Measurements from ENCODE around the gene RABGAP1L.

RABGAP1L gene

DNA sequence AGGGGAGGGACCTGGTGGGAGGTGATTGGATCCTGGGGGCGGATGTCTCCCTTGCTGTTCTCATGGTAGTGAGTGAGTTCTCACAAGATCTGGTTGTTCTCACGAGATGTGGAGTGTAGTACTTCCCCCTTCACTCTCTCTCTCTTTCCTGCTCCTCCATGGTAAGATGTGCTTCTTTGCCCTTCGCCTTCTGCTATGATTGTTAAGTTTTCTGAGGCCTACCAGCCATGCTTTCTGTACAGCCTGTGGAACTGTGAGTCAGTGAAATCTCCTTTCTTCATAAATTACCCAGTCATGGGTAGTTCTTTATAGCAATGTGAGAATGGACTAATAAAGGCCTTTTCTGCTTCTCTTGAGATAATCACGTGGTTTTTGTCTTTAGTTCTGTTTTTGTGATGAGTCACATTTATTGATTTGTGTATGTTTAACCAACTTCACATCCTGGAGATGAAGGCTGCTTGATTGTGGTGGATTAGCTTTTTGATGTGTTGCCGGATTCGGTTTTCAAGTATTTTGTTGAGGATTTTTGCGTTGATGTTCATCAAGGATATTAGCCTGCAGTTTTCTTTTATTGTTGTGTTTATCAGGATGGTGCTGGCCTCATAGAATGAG, 45.5 kb downstream of the RABGAP1L start:
- DNase-seq = no peak

DNA sequence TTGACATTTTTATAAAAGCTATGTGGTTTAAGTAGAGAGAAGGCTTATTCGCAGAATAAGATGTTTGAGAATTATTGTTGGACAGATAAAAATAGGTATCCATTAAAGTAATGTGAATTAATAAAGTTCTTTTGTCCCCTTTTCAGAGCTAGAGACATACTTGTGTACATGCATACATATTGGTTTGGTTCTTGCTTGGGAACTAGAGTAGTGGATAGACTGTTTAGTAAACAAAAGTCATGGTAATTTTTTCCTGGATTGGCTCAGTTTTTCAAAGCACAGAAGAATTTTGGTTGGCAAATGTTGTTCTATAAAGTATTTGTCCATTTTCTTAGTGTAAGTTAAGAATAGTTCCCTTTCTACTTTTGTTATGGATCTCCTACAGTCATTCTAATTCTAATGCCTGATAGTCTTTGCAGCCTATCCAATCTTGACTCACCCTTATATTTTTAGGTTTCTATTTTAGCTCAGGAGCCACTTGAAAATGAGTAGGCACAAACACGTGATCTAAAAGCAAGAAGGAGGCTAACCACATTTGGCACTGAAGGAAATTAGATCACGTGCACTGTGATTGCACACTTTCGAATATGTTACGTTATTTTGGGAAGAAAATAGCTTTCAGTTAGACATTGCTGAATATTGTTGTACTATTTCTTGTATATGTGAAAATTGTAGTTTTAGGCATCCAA, 47.0 kb downstream of the RABGAP1L start:
- no peak for DNase-seq

DNA sequence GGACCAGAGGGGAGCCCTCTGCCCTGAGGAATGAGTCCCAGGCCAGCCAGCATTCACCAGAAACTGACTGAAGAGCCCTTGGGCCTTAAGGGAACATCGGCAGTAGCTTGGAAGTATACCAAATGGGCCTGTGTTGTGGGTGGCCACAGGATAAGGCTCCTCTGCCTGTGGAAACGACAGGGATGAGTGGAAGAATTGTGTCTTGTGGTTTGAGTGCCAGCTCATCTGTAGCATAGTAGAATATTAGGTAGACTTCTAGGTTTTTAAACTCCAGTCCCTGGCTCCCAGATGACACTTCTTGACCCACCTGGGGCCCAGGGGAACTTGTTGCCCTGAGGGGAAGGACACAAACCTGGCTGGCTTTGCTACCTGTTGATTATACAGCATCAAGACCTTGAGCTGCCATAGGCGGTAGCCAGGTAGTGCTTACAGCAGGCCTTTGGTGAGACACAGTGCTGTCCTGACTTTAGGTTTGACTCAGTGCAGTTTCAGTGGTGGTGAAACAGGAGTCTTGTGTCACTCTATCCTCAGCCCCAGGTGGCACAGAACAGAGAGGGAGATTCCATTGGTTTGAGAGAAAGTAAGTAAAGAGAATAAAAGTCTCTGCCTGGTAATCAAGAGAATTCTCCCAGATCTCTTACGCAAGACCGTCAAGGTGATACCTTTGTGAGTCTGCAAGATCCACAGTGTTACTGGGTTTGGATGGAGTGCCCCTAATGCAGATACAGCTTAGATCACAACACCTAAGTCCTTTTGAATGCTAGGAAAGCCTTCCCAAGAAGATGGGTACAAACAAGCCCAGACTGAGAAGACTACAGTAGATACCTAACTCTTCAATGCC, 50.2 kb downstream of the RABGAP1L start:
- no peak for DNase-seq

DNA sequence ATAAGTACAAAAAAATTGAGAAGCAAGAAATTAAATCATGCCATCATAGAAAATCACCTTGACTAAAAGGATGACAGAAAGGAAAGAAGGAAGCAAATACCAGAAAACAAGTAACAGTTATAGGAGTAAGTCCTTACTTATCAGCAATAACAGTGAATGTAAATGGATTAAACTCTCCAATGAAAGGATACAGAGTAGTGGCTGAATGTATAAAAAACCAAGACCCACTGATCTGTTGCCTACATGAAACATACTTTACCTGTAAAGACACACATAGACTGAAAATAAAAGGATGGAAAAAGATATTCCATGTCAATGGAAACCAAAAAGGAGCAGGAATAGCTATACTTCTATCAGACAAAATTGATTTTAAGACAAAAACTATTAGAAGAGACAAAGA, 52.2 kb downstream of the RABGAP1L start:
- DNase-seq = no peak

DNA sequence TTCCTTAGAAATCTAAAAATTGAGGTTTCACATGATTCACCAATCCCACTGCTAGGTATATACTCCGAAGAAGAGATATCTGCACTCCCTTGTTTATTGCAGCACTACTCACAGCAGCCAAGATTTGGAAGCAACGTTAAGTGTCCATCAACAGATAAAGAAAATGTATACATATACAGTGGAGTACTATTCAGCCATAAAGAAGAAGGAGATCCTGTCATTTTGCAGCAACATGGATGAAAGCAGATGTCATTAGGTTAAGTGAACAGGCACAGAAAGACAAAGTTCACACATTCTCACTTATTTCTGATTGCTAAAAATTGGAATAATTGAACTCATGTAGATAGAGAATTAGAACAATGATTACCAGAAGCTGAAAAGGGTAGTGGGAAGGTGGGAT, 56.4 kb downstream of the RABGAP1L start:
- DNase-seq = no peak

DNA sequence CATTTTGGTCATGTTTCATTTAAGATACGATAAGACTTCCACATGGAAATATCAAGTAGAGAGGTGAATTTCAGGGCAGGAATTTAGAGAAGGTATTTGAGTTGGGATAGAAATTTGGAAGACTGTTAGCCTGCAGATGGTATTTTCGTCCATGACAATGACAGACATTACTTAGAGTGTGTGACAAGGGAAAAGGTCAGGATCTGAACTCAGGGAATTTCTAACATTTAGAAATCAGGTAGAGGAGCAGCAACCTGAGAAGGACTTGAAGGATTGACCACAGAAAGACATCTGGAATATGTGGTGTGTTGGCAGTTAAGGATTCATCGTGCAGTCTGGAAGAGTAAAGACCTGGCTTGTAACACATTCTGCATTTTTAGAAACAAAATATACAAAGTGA, 57.9 kb downstream of the RABGAP1L start:
- DNase-seq = no peak

DNA sequence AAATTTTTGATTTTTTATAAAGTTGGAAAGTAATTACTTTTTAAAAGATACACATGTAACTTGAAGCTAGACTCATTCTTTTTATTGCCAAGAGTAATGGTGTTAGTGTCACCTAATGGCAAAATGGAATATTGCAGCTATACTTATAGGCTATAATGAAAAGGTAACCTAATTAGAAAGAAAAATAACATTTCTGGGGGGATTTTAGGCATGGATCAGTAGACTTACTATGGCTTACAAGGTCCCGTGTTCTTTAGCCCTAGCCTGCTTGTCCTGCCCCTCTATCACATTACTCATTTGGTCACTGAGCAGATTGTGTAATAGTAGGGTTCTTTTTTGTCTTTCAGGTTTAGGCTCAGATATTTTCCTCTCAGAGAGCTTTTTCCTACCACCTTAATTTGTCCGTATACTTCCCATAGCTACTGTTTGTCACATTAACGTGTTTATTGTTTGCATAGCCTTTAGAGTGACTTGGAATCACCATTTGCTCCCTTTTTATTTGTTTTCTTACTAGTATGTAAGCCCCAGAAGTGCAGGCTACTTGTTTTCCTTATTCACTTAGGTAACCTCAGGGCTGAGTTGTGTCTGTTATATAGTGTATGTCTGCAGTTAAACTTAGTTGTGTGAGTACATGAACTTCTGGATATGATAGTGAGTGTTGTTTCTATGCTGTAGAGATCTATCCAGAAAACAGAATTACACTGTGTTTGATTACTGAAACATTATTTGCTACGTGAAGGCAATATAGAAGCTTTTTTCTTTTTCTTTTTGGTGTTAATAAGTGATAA, 58.7 kb downstream of the RABGAP1L start:
- DNase-seq = peak in 1 of 2 experiments; percentile 47

DNA sequence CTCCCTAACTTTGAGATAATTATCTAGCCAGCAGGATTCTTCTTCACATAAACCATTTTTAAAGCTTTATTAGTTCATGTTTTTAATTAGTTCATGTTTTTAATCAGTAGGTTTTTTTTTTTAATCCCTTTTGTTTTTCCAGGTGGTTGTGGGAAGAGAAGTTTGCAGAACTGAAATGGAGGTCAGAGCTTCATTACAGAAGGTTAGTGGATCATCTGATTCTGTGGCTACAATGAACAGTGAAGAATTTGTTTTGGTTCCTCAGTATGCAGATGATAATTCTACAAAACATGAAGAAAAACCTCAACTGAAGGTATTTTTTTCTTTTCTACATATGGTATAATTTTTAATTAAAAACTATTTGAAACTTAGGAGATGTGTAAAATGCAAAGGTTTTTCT, 59.7 kb downstream of the RABGAP1L start:
- no peak for DNase-seq

DNA sequence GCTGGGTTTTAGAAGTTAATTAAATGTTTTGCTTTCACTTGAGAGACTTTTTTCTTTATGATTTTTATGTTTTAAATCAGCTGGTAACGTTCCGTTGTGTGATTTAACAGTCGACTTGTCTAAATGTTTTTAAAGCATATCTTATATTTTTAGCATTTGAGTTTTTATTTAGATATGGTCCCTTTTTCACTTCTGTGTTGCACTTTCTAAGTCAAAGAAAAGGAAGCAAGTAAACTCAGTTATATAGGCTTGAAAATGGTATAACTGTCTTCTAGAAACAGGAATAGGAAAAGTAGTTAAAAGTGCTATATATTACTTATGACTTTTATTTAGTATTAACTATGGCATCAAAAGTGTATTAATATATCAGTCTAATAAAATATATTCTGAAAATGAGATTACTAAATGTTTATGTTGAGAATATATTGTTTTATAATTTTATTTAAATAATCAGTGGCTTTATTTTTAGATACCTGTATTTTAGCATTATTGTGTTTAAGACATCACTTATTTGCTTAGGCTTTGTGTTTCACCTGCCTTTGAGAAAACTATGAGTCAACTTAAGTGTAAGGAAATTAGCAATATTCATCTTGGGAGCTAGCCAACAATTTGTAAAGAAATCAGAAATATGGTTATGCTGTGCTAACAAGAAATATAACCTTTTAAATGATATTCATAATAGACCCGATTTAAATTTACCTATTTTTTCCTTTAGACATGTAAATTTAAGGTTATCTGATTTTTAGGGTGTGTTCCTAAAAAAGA, 60.5 kb downstream of the RABGAP1L start:
- DNase-seq = no peak

DNA sequence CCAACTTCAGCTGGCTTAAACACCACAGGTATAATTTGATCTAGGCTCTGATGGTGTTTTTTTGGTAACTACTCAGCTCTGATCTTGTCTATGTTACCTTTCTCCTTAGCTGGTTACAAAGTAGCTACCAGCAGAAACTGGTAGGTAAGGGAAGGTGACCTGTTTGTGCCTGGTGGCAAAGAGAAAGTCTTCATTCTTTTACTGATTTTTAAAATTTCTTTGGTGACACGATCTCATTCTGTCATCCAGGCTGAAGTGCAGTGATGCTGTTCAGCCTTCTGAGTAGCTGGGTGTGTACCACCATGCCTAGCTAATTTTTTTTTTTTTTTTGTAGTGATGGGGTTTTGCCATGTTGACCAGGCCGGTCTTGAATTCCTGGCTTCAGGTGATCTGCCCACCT, 62.4 kb downstream of the RABGAP1L start:
- DNase-seq = no peak

DNA sequence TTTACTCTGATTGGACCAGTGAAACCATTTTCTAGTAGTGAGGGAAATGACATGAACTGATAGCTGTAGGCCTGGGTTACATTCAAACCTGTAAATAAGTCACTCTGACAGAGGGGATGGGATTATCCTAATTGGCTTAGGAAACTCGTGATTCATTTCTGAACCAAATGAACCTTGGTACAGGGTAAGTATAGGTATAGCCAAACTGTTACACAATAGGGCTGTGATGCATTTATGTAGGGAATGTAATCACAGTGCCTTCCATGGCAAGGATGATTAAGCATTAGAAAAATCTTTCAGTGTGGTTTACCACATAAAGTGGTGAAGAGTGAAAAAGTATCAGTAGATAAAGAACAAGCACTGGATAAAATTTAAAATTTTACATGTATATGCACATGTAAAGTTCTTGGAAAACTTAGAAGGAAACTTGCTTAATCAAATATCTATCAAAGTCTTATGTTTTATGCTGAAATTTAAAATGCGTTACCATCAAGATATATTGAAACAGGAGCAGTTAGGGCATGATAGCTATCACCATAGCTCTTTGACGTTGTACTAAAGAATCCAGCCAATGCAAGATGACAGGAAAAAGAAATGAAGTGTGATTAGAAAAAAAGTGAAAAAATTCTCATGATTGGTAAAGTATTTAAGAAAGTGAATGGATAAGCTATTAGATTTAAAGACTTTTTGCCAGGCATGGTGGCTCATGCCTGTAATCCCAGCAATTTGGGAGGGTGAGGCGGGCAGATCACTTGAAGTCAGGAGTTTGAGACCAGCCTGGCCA, 63.0 kb downstream of the RABGAP1L start:
- no peak for DNase-seq

DNA sequence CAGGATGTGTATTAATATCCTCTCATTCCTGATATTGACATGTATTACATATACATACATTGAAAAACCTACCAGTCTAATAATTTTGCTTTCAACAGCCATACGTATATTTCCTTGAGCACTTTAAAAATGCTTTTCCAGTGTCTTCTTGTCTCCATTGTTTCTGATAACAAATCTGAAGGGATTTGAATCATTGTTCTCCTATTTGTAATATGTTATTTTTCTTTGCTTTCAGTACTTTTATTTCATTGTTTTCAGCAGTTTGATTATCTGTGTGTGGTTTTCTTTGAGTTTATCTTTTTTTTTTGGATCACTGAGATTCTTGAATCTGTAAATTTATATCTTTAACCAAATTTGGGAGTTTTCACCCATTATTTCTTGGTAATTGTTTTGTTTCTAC, 65.3 kb downstream of the RABGAP1L start:
- no peak for DNase-seq

DNA sequence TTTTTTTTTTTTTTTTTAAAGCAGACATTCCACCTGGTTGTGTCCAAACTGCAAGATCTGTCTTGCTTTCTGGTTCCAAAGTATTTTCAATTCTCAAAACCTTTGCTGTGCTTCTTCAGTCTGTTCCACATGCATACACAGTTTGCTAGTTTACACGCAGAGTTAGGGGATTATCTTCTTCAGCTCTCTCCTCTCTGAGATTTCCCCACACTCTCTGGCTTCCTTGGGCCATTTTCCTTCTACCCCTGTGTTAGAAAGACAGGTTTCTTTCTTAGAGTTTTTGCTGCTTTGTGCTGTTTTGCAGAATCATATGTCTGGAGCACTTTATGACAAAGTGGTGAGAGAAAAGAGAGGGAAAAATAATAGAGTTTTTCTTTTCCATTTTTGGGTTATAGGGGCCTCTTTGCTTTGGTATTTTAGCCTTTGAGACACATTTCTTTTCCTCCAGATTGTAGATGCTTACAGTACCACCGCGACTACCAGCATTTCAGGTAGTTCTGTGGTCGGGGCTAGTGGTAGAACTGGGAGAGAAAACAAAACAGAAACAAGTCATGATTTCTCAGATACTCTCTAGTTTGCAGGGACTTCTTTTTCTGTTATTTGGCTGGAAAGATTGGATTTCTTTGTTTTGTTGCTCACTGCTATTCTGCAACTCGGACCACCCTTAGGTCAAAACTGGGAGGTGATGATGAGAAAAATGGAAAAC, 66.3 kb downstream of the RABGAP1L start:
- DNase-seq = no peak

DNA sequence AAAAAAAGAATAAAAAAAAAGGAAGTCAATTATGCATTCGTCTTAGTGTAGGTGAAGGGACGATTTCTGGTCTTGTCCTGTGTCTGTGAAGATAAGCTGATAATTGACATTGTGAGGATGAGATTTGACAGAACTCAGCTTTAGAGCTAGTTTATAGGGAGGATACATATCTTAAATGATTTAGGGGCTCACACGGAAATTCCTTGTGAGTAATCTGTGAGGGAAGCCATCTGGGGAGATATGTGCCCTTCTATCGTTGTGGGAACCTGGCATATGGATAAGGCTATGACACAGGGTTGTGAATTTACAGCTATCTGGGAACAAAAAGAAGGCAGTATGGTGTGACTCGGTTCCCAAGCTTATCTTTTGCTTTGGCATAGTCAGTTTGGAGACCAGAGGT, 71.1 kb downstream of the RABGAP1L start:
- no peak for DNase-seq

DNA sequence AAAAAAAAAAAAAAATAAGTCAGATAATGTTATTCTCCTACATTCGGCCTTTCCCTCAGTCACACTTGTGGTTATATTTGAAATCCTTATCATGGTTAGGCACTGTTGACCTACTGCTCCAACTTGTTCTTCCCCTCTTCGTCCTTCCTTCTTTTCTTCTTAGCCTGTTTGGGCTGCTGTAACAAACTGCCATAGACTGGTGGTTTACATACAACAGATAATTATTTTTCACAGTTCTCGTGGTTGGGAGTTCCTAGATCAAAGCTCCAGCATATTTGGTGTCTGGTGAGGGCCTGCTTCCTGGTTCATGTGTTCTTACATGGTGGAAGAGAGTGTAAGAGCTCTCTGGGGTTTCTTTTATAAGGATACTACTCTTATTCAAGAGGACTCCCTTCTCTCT, 73.4 kb downstream of the RABGAP1L start:
- no peak for DNase-seq

DNA sequence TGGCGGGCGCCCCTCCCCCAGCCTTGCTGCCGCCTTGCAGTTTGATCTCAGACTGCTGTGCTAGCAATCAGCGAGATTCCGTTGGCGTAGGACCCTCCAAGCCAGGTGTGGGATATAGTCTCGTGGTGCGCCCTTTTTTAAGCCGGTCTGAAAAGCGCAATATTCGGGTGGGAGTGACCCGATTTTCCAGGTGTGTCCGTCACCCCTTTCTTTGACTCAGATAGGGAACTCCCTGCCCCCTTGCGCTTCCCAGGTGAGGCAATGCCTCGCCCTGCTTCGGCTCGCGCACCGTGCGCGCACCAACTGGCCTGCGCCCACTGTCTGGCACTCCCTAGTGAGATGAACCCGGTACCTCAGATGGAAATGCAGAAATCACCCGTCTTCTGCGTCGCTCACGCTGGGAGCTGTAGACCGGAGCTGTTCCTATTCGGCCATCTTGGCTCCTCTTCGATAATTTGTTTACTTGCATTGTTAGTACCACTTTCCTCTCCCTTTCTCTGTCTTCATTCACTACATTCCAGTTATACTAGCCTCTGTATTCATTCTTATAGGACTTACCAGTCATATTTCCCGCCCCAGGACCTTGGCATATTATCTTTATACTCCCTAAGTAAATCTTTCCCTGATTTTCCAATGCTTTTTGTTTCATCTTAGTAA, 79.7 kb downstream of the RABGAP1L start:
- peak in 1 of 2 experiments; percentile 20 for DNase-seq

DNA sequence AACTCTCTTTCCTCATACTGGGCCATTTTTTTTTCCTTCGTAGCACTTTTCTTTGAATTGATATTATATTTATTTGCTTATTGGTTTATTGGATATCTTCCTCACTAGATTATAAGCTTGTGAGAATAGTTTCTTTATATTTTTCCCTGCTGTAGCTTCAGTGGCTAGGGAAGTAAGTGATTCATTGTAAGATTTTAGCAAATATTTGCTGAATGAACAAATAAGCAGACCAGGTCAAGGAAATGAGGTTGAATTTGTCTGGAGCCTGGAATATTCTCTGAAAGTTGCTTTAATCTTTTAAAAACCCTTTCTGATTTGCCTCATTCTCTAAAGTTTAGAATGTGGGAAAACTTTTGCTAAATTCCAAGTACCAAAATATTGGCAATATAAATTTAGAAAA, 80.2 kb downstream of the RABGAP1L start:
- no peak for DNase-seq

DNA sequence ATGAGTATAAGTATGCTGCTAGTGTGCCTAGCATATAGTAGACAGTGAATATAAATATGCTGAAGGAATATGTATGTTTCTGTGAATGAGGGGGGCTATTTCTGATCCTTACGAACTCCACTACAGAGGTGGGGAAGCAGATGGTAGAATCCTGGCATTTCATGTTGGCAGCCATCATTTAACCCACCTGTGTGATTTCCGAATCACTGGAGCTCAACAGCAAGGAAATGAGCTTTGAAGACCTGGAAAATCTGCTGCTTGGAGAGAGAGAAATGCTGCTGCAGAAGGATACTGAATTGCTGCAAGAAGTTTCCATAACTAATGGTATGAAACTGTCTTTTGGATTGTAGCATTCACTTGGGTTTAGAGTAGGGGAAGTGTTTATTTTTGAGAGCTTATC, 83.5 kb downstream of the RABGAP1L start:
- DNase-seq = no peak

DNA sequence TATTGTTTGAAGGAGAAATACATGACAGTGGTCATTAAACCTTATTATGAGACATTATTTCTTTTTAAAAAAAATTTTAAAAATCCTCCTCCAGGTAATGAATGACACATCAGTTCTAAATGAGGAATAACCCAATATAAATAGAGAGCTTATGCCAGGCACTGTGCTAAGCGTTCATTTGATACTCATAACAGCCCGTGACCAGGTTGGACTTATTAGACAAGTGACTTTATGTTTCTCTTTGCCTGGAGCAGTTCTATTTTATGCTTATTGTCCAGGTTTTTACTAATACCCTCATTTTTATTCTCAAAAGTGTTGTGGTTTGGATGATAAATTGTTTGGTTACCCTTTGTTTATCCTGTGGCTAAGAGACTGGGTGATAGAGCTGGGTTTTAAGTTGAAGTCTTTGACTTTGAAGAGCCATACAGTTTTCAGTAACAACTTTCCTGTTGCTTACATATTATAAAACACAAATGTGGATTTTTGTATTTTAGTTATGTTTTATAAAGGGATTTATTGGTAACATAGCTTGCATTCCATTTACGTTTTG, 84.2 kb downstream of the RABGAP1L start:
- DNase-seq = no peak

DNA sequence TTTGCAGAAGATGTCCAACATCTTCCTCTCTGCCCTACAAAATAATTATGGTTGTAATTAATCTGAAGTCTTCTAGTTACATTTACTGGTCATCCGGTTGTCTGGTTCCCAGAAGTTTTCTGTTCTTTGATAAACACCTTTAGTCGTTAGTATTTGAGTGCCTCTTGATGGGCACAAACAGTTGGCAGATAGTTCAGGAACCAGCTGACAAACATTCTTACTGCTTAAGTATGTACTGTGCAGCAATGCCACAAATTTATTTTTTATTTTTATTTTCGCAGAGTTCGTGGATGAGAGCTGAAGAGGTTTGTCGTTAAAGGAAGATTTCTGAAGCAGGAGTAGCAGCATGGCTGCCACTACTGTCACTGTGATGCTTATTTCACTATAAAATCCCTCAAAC, 84.7 kb downstream of the RABGAP1L start:
- DNase-seq = no peak
